SU-DHL-6 (cell line): Measurements from ENCODE around the gene ARHGAP22.

Source experiments
- EZH2phosphoT487 ChIP-seq: fragments of 200-600 bp; sonication (generic), shearing (Covaris generic); conservative IDR thresholded peaks from 2 replicates; pipeline ENCODE4 v1.6.1; 2018; ENCODE audit warnings: mild to moderate bottlenecking, antibody characterized with exemption, low read length, moderate library complexity, mixed read lengths
- TF ChIP-seq, protein P1 (sequence below): fragments of 200-600 bp; sonication (generic); IDR thresholded peaks from one replicate; pipeline ENCODE4 v1.5.1; 2017; ENCODE audit warnings: antibody characterized with exemption, mild to moderate bottlenecking, low read length, moderate library complexity; ENCODE audit not compliant: insufficient read depth, poor library complexity, severe bottlenecking

DNA sequence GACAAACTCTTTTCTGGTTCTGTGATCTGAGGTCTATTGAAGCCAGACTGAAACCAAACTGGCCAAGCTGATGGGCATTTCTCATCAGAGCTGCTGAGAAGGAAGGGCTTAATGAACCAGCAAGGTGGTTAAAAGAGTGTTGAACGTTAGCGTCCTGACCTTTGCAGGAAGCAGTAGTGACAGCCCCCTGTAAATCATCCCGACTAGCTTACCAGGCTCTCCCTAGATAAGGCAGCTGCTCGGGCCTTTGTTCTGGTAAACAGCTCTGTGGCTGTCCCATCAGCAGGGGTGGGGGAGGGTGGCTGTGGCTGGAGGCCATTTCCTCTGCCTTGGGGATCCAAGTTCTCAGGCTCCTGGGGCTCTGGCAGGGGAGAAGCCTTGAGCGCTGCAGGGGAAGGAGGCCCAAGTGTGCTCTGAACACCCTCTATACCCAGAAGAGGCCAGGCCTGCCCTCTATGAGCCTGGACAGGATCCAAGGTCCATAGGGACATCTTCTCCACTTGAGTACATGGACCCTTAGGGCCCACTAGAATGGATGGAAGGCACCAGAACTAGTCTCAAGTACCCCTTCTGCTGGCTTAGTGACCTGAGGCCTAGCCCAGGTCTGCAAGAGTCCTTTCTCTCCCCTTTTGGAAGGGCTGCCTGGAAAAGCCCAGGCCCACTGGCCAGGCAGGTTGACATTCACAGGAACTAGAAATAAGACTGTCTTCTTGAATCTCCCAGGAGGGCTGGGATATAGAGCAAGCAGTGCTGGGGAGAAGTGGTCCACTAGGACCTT, 134.6 kb downstream of the ARHGAP22 start:
- TF ChIP-seq, protein P1, sequence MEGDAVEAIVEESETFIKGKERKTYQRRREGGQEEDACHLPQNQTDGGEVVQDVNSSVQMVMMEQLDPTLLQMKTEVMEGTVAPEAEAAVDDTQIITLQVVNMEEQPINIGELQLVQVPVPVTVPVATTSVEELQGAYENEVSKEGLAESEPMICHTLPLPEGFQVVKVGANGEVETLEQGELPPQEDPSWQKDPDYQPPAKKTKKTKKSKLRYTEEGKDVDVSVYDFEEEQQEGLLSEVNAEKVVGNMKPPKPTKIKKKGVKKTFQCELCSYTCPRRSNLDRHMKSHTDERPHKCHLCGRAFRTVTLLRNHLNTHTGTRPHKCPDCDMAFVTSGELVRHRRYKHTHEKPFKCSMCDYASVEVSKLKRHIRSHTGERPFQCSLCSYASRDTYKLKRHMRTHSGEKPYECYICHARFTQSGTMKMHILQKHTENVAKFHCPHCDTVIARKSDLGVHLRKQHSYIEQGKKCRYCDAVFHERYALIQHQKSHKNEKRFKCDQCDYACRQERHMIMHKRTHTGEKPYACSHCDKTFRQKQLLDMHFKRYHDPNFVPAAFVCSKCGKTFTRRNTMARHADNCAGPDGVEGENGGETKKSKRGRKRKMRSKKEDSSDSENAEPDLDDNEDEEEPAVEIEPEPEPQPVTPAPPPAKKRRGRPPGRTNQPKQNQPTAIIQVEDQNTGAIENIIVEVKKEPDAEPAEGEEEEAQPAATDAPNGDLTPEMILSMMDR = no peak
- no peak for TF ChIP-seq EZH2phosphoT487
